ENCODE results near the gene AP3S2.
A peak's percentile ranks its signal among the peaks of the same experiment; 100 is the strongest.

Gene AP3S2

DNA sequence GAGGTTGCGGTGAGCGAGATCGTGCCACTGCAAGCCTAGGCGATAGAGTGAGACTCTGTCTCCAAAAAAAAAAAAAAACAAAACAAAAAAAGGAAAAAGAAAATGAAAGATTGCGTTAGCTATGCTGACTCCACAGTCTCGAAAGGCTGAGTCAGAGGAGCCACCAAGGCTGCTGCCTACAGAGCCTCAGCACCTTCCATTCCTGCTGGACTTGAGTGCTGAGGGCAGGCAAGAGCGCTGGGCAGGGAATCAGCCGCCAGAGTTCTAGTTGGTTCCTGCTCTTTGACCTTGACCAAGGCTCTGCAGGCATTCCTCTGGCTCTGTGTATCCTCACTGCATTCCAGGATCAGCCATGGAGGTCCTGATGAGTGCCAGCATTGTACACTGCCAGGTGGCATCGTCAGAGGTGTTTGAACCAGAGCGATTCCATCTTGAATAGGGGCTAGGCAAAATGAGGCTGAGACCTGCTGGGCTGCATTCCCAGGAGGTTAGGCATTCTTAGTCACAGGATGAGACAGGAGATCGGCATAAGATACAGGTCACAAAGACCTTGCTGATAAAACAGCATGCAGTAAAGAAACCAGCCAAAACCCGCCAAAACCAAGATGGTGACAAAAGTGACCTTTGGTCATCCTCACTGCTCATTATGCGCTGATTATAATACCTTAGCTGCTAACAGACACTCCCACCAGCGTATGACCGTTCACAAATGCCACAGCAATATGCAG, 111.7 kb downstream of the AP3S2 start:
- DNase-seq (no peak), ATAC-seq (no peak)
- Mint-ChIP-seq H3K4me1 (no peaks in the 10 kb centered on the region), H3K27me3 (peaks cover 33% of the 10 kb centered on the region), H3K9me3 (no peaks in the 10 kb centered on the region), H3K4me3 (no peak overlapping the region), H3K27ac (no peak overlapping the region)

DNA sequence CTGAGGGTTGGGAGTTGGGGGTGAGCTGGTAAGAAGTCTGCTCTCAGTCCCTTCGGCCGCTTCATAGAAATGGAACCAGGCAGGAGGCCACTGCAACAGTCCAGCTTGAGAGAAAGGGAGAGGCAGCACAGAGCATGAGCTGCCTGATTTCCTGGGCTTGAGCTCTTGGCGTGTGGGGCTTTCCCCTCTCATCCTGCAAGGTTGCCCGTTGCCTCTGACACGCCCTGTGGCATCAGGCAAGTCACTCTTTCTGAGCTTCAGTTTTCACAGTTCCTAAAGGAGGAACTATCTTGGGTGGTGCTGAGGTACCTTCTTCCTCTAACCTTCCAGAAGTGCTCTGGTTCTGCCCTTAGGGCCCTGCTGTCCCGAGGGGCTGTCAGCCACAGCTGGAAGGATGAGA, 112.7 kb downstream of the AP3S2 start:
- Mint-ChIP-seq H3K27me3 (peaks cover 42% of the 10 kb centered on the region), H3K27ac (no peak overlapping the region), H3K9me3 (no peaks in the 10 kb centered on the region), H3K4me3 (no peak overlapping the region), H3K4me1 (no peaks in the 10 kb centered on the region)
- DNase-seq: no peak
- peak; percentile 48 for ATAC-seq

DNA sequence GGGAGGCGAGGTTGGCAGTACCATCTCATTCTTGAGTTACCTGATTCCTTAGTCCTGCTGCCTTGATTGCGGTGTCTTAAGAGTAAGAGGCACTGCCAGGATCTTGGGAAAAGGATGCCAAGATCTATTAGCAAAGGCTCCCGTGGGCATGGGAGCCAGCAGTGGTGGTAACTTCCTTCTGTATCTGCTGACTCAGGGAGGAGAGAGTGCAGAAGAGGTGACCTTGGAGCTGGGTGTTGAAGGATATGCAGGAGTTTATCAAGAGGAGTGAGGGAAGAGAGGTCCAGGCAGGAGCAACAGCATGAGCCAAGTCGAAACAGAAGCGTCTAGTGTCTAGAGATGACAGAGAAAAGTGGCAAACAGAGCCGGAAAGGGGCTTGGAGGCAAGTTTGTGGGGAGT, 113.2 kb downstream of the AP3S2 start:
- no peaks in the 10 kb centered on the region for H3K9me3 Mint-ChIP-seq

More for the DNA sequence above, 113.2 kb downstream of the AP3S2 start:
- ATAC-seq (no peak), DNase-seq (no peak)
- H3K27me3 Mint-ChIP-seq: peaks cover 42% of the 10 kb centered on the region
- no peak overlapping the region for H3K27ac Mint-ChIP-seq
- no peaks in the 10 kb centered on the region for H3K4me1 Mint-ChIP-seq
- H3K4me3 Mint-ChIP-seq: no peak overlapping the region

Data from stimulated activated naive CD8-positive, alpha-beta T cell treated with anti-CD3 and anti-CD28 coated beads, Interleukin-15, amount 100 ng/mL, for 72 hours (primary cell).